Spinal cord (tissue), 10 donors: ENCODE data around the gene FAR1. TPM values are rescaled to one million over a fixed set of nuclear protein-coding genes. Genes with fewer than 3 reads are reported as not detected.
"Not testable (repeated sequence)": the region's sequence is repeated elsewhere in the genome, so short reads cannot be mapped to it uniquely, and the experiment has no call there.

ENCODE experiments used
- DNase-seq, 6 donors: peaks; one replicate each; pipeline versions ENCODE4 v3.0.0 to v3.0.0-alpha.2; 2013 to 2015; ENCODE audit warnings: low spot score in 6 of 6, low read depth in 4 of 6
- H3K27ac ChIP-seq: one replicate; pipeline ENCODE4 v1.5.1; 2013; ENCODE audit warnings: low read depth, low read length, control low read depth
- H3K27me3 ChIP-seq: one replicate; pipeline ENCODE4 v1.6.1; 2013; ENCODE audit warnings: low read length; ENCODE audit not compliant: control insufficient read depth, insufficient read depth
- H3K36me3 ChIP-seq: one replicate; pipeline ENCODE4 v1.6.1; 2013; ENCODE audit warnings: low read length; ENCODE audit not compliant: control insufficient read depth, insufficient read depth
- H3K4me1 ChIP-seq: one replicate; pipeline ENCODE4 v1.6.1; 2013; ENCODE audit warnings: low read length; ENCODE audit not compliant: control insufficient read depth, insufficient read depth
- H3K4me3 ChIP-seq: one replicate; pipeline ENCODE4 v1.5.1; 2013; ENCODE audit warnings: low read depth, low read length, control low read depth
- H3K9me3 ChIP-seq: one replicate; pipeline ENCODE4 v1.6.1; 2013; ENCODE audit warnings: low read length; ENCODE audit not compliant: control insufficient read depth, insufficient read depth
- WGBS: methylation state at CpG from one replicate; pipeline ENCODE4 v1.1.5; 2013; ENCODE audit warnings: missing lambda C conversion rate; ENCODE audit not compliant: insufficient coverage; 5-methylcytosine and 5-hydroxymethylcytosine counted together
- polyA plus RNA-seq, 2 donors: library from polyadenylated mRNA; unstranded; fragments of 120-200 nt; gene quantifications; one replicate each; pipeline ENCODE4 v1.2.1, GENCODE V29; 2013; ENCODE audit not compliant: insufficient read length in 2 of 2
- total RNA-seq, 2 donors: library from RNA; depleted of rRNA in 1 of 2; stranded (reverse); fragments of 120-200 nt in 1 of 2; fragments of >200 nt in 1 of 2; gene quantifications; one replicate each; pipeline versions ENCODE4 v1.2.3 to v1.2.4, GENCODE V29; 2013 to 2014
- donor health status: healthy.

The FAR1 gene
- total and polyA plus RNA-seq, 4 donors = 55.0 to 160 (median 73.0) TPM

DNA sequence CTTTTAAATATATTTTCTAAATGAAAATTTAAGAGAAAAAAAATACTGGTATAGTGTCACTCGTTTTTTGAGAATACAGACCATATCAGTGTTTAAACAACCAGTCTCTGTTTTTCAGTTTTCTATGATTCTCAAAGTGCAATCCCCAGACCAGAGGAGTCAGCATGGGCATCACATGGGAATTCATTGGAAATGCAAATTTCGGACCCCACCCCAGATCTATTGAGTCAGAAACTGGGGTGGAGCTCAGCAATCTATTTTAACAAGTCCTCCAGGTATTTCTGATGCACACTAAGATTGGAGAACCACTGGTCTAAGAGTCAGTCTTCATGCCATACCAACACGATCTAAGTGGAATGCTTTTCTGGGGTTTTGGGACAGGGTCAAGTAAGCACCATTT, 66.1 kb downstream of the FAR1 start:
- Histone ChIP-seq H3K27ac (no peak overlapping the region), H3K4me3 (no peak overlapping the region), H3K27me3 (no peaks in the 10 kb centered on the region), H3K9me3 (no peaks in the 10 kb centered on the region), H3K4me1 (no peaks in the 10 kb centered on the region), H3K36me3 (no peaks in the 10 kb centered on the region)
- DNase-seq = no peak
- 100% methylated on average over 2 of the region's 3 CpGs for WGBS

DNA sequence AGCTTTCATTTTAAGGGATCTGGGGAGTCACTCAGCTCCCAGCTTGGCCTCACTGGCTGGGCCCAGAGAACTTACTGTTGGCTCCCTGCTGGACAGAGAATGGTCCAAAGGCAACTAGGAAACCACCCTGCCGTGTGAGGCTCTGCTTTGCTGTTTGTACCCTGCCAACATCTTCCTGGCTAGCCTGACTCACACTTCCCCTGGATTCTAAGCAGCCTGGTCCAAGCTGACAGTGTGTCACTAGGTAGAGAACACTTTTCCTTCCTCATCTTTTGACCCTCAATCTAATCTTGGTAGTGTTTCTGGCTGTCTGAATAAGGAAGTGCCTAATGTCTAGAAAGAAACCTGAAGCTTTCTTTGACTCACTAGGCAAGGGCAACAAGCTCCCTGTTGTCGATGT, 76.7 kb downstream of the FAR1 start:
- no peaks in the 10 kb centered on the region for H3K9me3 ChIP-seq
- no peak for DNase-seq
- no peaks in the 10 kb centered on the region for H3K27me3 ChIP-seq
- WGBS = 45% methylated on average over 1 of the region's 2 CpGs
- no peak overlapping the region for H3K4me3 ChIP-seq
- H3K4me1 ChIP-seq = no peaks in the 10 kb centered on the region
- H3K36me3 ChIP-seq = no peaks in the 10 kb centered on the region
- no peak overlapping the region for H3K27ac ChIP-seq

DNA sequence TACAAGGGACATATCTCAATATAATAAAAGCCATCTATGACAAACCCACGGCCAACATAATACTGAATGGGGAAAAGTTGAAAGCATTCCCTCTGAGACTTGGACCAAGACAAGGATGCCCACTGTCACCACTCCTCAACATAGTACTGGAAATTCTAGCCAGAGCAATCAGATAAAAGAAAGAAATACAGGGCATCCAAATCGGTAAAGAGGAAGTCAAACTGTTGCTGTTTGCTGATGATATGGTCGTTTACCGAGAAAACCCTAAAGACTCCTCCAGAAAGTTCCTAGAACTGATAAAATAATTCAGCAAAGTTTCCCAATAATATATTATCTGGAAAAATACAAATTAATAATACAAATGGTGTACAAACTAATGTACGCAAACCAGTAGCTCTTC, 84.8 kb downstream of the FAR1 start:
- DNase-seq = not testable (repeated sequence)
- WGBS = no CpG with 5 or more reads among the region's 5 CpGs

DNA sequence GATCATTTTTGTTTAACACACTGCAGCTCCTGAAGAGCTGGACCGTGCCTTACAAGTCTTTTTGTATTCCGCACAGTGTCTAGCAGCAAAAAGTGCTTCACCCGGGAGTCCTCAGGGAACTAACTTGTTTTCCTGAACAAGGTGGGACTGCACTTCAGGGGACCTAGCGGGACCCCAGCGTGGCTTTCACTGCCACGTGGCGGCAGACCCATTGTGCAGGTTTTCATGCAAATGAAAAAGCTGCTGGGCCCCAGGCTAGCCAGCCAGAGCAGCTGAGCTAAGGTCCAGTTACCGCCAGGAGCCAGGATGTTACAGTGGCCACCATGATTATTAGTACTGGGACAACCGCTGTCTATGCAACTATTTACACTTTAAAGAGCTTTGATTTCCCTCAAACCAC, 90.6 kb downstream of the FAR1 start:
- H3K9me3 ChIP-seq = no peaks in the 10 kb centered on the region
- no peak for DNase-seq
- H3K27me3 ChIP-seq = no peaks in the 10 kb centered on the region
- no peaks in the 10 kb centered on the region for H3K4me1 ChIP-seq
- 73% methylated on average over 8 of the region's 9 CpGs for WGBS
- H3K4me3 ChIP-seq = no peak overlapping the region
- H3K36me3 ChIP-seq = no peaks in the 10 kb centered on the region
- H3K27ac ChIP-seq = no peak overlapping the region

More for the DNA sequence above, 84.8 kb downstream of the FAR1 start:
- H3K36me3 ChIP-seq, H3K9me3 ChIP-seq, H3K27ac ChIP-seq, H3K27me3 ChIP-seq, H3K4me3 ChIP-seq, H3K4me1 ChIP-seq: not testable (repeated sequence)

DNA sequence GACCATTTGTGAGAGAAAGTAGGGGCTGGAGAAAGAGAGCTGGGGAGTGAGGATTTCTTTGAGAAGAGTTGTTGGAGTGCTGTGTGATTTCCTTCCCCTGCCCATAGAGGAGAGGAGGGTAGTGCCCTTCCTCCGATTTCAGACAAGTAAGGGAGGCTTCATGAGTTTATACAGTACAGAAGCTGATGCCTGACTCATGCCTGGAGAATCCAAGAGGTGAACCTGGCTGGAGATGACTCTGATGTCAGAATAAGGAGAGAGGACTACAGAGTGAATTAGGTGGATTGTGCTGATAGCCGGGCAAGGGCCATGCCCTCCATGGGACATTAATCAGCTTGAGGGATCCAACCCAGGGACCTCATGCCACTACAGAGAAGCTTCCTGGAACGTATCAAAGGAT, 91.6 kb downstream of the FAR1 start:
- no peak for DNase-seq
- Histone ChIP-seq H3K4me1 (no peaks in the 10 kb centered on the region), H3K4me3 (no peak overlapping the region), H3K27me3 (no peaks in the 10 kb centered on the region), H3K27ac (no peak overlapping the region), H3K9me3 (no peaks in the 10 kb centered on the region), H3K36me3 (no peaks in the 10 kb centered on the region)
- 97% methylated on average over 3 of the region's 3 CpGs for WGBS

DNA sequence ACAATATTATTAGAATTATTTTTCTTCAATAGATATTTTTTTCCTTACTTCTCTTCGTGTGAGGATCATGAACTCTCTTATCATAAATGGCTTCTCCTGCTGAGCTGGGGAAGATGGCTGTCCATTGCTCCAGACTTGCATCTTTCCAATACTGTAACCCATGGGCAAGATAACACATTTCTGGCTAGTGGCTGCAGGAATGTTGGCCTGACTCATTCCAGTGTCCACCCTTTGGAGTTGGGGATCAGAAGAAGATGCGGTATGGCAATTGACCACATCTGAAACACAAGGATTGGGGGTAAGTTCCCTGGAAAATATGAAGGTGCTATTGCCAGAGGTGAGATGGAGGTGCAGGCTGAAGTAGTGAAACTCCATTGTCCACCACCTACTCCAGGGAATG, 92.8 kb downstream of the FAR1 start:
- Histone ChIP-seq H3K27me3 (no peaks in the 10 kb centered on the region), H3K4me1 (no peaks in the 10 kb centered on the region), H3K36me3 (no peaks in the 10 kb centered on the region), H3K27ac (no peak overlapping the region), H3K9me3 (no peaks in the 10 kb centered on the region), H3K4me3 (no peak overlapping the region)
- WGBS = 100% methylated on average over 1 of the region's 2 CpGs
- DNase-seq = no peak

DNA sequence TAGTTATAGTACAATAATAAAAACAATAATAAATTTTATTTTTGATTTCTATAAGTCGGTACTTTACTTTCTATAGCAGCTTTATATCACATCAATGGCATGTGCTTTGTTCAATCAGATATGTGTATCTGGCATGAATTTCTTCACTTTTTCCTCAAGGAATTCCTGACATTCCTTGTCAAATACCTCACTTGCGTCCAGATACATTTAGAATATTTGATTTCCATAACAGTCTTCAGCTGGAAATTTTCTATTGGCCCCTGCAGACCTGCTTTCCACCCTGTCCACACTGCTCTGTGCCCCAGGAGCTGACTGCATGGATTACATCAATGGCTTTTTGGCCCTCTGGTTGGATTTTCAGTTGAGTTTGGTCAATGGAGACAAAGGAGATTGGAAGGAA, 93.2 kb downstream of the FAR1 start:
- no peak overlapping the region for H3K27ac ChIP-seq
- no peaks in the 10 kb centered on the region for H3K36me3 ChIP-seq
- no peak for DNase-seq
- WGBS = no CpG with 5 or more reads among the region's 2 CpGs
- no peaks in the 10 kb centered on the region for H3K27me3 ChIP-seq
- H3K9me3 ChIP-seq = no peaks in the 10 kb centered on the region
- no peaks in the 10 kb centered on the region for H3K4me1 ChIP-seq
- H3K4me3 ChIP-seq = no peak overlapping the region

DNA sequence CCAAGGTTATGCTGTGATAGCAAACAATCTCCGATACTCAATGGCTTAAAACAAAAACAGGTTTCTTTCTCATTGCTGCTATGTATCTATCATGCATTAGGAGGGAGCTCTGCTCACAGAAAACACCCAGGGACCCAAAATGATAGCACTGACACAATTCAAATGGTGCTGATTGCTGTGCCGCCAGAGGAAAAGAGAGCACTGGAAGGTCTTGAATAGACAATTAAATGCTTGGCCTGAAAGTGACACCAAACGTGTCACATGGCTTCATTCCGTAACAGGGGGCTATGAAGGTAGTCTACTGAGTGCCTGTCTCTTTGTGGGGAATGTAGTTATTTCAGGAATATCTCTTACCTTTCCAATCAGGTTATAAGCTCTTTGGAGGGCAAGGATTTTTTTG, 94.2 kb downstream of the FAR1 start:
- Histone ChIP-seq H3K4me1 (no peaks in the 10 kb centered on the region), H3K4me3 (no peak overlapping the region), H3K9me3 (no peaks in the 10 kb centered on the region), H3K27ac (no peak overlapping the region), H3K36me3 (no peaks in the 10 kb centered on the region), H3K27me3 (no peaks in the 10 kb centered on the region)
- DNase-seq = peak in 1 of 6 donors; percentile 55
- WGBS = 11% methylated on average over 1 of the region's 4 CpGs

DNA sequence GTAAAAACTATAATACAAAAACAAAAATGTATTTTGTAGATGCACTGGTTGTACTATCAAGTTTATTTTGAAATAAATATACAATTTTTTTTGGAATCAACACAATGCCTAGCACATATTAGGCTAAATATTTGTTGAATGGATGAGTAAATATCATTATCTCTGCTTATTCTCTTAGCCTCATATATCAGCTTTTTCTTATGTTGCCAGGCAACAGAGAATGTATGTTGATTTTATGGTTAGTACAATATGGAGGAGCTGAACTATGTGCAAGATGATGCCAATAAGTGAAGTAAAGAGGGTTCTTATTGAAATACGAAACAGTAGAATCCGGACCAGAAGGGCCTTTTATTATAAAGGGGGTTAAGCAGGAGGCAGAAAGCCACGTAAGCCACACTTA, 94.9 kb downstream of the FAR1 start:
- Histone ChIP-seq H3K36me3 (no peaks in the 10 kb centered on the region), H3K4me1 (no peaks in the 10 kb centered on the region), H3K9me3 (peaks cover 4% of the 10 kb centered on the region), H3K4me3 (no peak overlapping the region), H3K27me3 (no peaks in the 10 kb centered on the region), H3K27ac (no peak overlapping the region)
- 80% methylated on average over 1 of the region's 3 CpGs for WGBS
- DNase-seq = peak in 1 of 6 donors; percentile 71

DNA sequence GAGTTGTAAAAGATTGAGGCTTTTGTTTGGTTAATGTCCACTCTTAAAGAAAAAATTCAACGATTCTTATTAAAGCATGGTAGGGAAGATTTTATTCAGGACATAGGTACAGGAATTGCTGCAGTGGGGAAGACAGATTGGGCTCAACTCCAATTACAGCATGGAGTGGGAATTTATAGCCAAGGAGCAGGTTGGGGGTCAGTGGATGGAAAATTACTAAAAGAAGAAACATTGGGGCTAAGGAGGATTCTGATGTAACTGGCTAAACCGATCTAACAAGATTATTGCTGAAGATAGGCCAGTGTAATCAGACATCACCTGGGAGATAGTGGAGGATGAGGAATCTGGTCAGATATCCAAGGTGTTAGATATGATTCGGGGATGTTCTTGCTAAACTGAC, 97.4 kb downstream of the FAR1 start:
- WGBS = 86% methylated on average over 3 of the region's 3 CpGs
- H3K9me3 ChIP-seq = peaks cover 4% of the 10 kb centered on the region
- H3K4me3 ChIP-seq = no peak overlapping the region
- no peaks in the 10 kb centered on the region for H3K36me3 ChIP-seq
- no peak overlapping the region for H3K27ac ChIP-seq
- H3K4me1 ChIP-seq = no peaks in the 10 kb centered on the region
- no peaks in the 10 kb centered on the region for H3K27me3 ChIP-seq
- no peak for DNase-seq
